Tibial artery (tissue), 4 donors: Measurements from ENCODE around the gene SGMS2.
"Not testable (repeated sequence)": the region's sequence is repeated elsewhere in the genome, so short reads cannot be mapped to it uniquely, and the experiment has no call there.

Source experiments
- DNase-seq, 2 donors: peaks; one replicate each; pipeline ENCODE4 v3.0.0-alpha.2; 2019
- H3K27ac ChIP-seq, 2 donors: fragments of 200-600 bp; sonication (generic) in 1 of 2; 1 replicate in 1 of 2; 2 replicates in 1 of 2; pipeline ENCODE4 v1.5.1; 2018 to 2019; ENCODE audit warnings: mild to moderate bottlenecking in 1 of 2
- H3K27me3 ChIP-seq, 2 donors: fragments of 200-600 bp; sonication (generic) in 1 of 2; one replicate each; pipeline versions ENCODE4 v1.5.1 to v1.6.0; 2016 to 2019
- H3K36me3 ChIP-seq, 3 donors: fragments of 200-600 bp; sonication (generic) in 2 of 3; one replicate each; pipeline ENCODE4 v1.5.1; 2016 to 2019; ENCODE audit warnings: mild to moderate bottlenecking in 2 of 3
- H3K4me1 ChIP-seq, 4 donors: fragments of 200-600 bp; sonication (generic) in 2 of 4; 1 replicate in 3 of 4; 2 replicates in 1 of 4; pipeline ENCODE4 v1.5.1; 2016 to 2019
- H3K4me3 ChIP-seq, 2 donors: fragments of 200-600 bp; sonication (generic) in 1 of 2; 1 replicate in 1 of 2; 2 replicates in 1 of 2; pipeline ENCODE4 v1.5.1; 2018 to 2019; ENCODE audit warnings: mild to moderate bottlenecking in 2 of 2
- H3K9me3 ChIP-seq, 3 donors: fragments of 200-600 bp; sonication (generic) in 1 of 3; one replicate each; pipeline ENCODE4 v1.5.1; 2016 to 2019
- intact Hi-C: fragments of 100-400 bp; cut with DNase I; formaldehyde crosslinking; loops from one replicate; pipeline ENCODE4 v1.15.0; 2023; ENCODE audit warnings: low total_unique reads
- TF ChIP-seq, protein P1 (sequence below), 2 experiments: fragments of 200-600 bp in 1 of 2; fragments of 450-650 bp in 1 of 2; IDR thresholded peaks; one replicate each; pipeline ENCODE4 v1.5.1; 2017 to 2019; ENCODE audit warnings: antibody characterized with exemption in 2 of 2, mild to moderate bottlenecking in 1 of 2, moderate library complexity in 1 of 2

The SGMS2 gene

DNA sequence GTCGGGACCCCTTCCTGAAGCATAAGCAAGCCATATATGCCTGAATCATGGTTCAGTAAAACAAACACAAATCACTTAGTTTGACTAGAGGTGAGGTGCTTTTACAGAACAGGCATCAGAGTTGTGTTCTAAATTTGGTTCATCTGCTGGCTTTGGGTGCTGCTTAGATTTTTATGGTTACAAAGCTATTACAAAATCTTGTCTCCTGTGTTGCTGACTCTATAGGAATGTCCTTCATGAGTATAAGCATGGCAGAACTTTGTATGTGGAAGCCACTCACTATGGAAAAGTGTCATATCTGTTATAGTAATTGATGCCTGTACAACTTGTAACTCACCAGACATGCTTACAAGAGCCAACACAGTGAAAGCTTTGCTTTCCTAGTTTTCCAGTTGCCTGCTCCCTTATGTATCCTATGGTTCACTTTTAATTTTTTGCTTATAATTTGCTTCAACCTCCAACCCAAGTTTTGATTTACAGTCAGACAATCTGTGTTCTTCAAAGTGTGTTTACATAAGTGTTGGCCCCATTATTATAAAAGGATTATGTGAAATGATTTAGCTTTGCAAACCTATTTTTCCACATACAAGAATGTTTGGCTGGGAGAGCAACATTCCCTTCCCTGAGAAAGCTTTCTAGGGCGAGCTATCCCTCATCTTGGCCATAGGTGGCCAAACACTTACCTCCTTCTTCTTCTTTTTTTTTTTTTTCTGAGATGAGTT, 76.6 kb downstream of the SGMS2 start:
- intact Hi-C loops: no loop called here
- Histone ChIP-seq H3K9me3 (no peaks in the 10 kb centered on the region), H3K36me3 (peaks cover 0 to 8% (median 0%) of the 10 kb centered on the region in 3 donors), H3K27ac (no peak overlapping the region), H3K4me1 (peaks cover 0 to 18% (median 7%) of the 10 kb centered on the region in 4 donors), H3K27me3 (no peaks in the 10 kb centered on the region), H3K4me3 (no peak overlapping the region)
- DNase-seq: no peak
- TF ChIP-seq, protein P1, sequence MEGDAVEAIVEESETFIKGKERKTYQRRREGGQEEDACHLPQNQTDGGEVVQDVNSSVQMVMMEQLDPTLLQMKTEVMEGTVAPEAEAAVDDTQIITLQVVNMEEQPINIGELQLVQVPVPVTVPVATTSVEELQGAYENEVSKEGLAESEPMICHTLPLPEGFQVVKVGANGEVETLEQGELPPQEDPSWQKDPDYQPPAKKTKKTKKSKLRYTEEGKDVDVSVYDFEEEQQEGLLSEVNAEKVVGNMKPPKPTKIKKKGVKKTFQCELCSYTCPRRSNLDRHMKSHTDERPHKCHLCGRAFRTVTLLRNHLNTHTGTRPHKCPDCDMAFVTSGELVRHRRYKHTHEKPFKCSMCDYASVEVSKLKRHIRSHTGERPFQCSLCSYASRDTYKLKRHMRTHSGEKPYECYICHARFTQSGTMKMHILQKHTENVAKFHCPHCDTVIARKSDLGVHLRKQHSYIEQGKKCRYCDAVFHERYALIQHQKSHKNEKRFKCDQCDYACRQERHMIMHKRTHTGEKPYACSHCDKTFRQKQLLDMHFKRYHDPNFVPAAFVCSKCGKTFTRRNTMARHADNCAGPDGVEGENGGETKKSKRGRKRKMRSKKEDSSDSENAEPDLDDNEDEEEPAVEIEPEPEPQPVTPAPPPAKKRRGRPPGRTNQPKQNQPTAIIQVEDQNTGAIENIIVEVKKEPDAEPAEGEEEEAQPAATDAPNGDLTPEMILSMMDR (IDR thresholded peaks at IDR 0.05): no peak

GRCh38 chr4:107902715-107903114, 78.0 kb downstream of the SGMS2 start:
- no peak overlapping the region for H3K27ac ChIP-seq
- H3K27me3 ChIP-seq: no peaks in the 10 kb centered on the region
- intact Hi-C loops: no loop called here
- peaks cover 0 to 8% (median 0%) of the 10 kb centered on the region in 3 donors for H3K36me3 ChIP-seq
- no peaks in the 10 kb centered on the region for H3K9me3 ChIP-seq
- H3K4me1 ChIP-seq: peaks cover 0 to 4% (median 1%) of the 10 kb centered on the region in 4 donors
- DNase-seq: no peak
- TF ChIP-seq, protein P1 (IDR thresholded peaks at IDR 0.05): no peak
- H3K4me3 ChIP-seq: no peak overlapping the region

DNA sequence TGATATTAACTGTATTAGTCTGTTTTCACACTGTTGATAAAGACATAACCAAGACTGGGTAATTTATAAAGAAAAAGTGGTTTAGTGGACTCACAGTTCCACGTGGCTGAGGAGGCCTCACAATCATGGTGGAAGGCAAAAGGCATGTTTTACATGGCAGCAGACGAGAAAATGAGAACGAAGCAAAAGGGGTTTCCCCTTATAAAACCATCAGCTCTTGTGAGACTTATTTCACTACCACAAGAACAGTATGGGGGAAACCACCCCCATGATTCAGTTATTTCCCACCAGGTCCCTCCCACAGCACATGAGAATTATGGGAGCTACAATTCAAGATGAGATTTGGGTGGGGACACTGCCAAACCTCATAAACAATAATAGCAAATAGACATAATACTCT, 80.3 kb downstream of the SGMS2 start:
- H3K4me3 ChIP-seq, H3K27ac ChIP-seq, H3K27me3 ChIP-seq, H3K9me3 ChIP-seq, H3K4me1 ChIP-seq, intact Hi-C loops, DNase-seq: not testable (repeated sequence)
- peaks cover 8 to 21% (median 14%) of the 10 kb centered on the region in 3 donors for H3K36me3 ChIP-seq

DNA sequence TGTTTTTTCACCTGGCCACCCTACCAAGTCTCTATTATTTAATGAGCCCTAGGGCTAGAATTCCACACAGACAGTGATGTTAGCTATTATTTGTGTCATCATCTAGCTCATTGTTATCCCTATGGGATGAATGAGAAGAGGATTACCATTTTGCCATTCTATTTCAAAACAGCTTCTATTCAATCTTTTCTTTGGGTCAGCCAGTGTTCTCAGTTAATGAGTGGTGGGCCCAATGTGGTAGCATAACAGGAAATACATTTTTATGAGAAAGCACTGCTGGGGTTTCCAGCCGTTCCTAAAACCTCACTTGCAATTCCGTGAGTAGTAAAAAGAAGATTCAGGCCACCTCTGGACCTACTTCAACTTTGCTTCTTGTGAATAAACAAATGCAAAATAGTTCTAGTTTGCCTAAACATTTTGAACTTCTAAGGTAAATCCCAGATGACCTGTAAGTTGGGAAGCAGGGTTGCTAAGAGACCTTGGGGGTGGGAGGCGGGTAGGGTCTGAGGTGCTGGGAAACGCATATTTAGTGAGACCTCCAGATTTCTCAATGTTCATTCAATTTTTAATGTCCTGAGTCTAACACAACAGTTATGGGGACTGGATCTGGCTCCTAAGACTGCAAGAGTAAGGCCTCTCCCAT, 81.8 kb downstream of the SGMS2 start:
- TF ChIP-seq, protein P1 (IDR thresholded peaks at IDR 0.05): no peak
- peaks cover 8 to 29% (median 14%) of the 10 kb centered on the region in 3 donors for H3K36me3 ChIP-seq
- no peaks in the 10 kb centered on the region for H3K27me3 ChIP-seq
- intact Hi-C loops: no loop called here
- H3K27ac ChIP-seq: no peak overlapping the region
- no peak for DNase-seq
- H3K9me3 ChIP-seq: no peaks in the 10 kb centered on the region
- H3K4me3 ChIP-seq: no peak overlapping the region
- H3K4me1 ChIP-seq: no peaks in the 10 kb centered on the region

GRCh38 chr4:107908377-107908776, 83.6 kb downstream of the SGMS2 start:
- H3K9me3 ChIP-seq: no peaks in the 10 kb centered on the region
- TF ChIP-seq, protein P1 (IDR thresholded peaks at IDR 0.05): no peak
- no peak overlapping the region for H3K27ac ChIP-seq
- no peak overlapping the region for H3K4me3 ChIP-seq
- no peaks in the 10 kb centered on the region for H3K27me3 ChIP-seq
- intact Hi-C loops: no loop called here
- peaks cover 2 to 29% (median 14%) of the 10 kb centered on the region in 3 donors for H3K36me3 ChIP-seq
- DNase-seq: no peak
- peaks cover 0 to 3% (median 0%) of the 10 kb centered on the region in 4 donors for H3K4me1 ChIP-seq

DNA sequence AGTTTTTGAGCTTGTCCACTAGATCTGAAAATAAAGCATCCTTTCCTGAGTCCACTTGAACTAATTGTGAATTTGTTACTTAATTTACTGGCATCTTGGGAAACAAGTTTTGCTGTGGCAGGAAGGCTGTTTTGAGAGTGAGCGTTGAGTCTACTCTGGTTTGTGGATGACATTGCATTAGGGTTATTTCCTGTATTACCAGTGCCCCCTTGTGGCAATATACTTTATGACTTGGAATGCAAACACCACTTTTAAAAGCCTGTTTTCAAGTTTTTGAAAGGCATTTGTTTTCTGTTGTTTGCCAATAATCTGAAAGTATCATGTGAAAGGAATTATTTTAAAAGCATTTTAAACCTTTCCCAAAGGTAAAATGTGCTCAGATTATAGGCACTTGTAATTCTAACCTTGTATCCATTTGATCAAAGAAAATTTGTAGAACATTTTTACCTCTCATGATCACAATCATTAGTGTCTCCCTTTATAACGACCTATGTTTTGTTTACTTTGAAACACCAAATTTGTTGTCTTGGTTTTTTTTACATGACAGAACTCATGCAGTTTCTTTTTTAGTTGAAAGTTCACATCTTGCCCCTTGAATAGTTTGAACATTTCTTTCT, 88.7 kb downstream of the SGMS2 start:
- Histone ChIP-seq H3K4me3 (no peak overlapping the region), H3K27ac (no peak overlapping the region), H3K36me3 (peaks cover 0 to 31% (median 12%) of the 10 kb centered on the region in 3 donors), H3K4me1 (peaks cover 0 to 3% (median 0%) of the 10 kb centered on the region in 4 donors), H3K27me3 (no peaks in the 10 kb centered on the region), H3K9me3 (no peaks in the 10 kb centered on the region)
- intact Hi-C loops: loop anchor here (1.0 kb wide), 1 partner anchor 156 kb away; no protein-coding TSS in a partner anchor
- TF ChIP-seq, protein P1 (IDR thresholded peaks at IDR 0.05): peak; percentile 73 to 91
- peak in 1 of 2 donors; percentile 27 for DNase-seq
